SK-N-SH (cell line): ENCODE measurements around the gene THUMPD2. TPM values are rescaled to one million over a fixed set of nuclear protein-coding genes. Genes with fewer than 3 reads are reported as not detected.

Source experiments
- CTCF ChIA-PET: fragments of 300-600, 350-600 bp; formaldehyde crosslinking; extraction: SDS; loops from one replicate; lab custom pipeline; 2021; lab: Yijun Ruan, JAX
- POLR2A ChIA-PET: fragments of 350-600 bp; sonication (Branson Sonifier 250); formaldehyde crosslinking; extraction: SDS; loops from one replicate; lab custom pipeline; 2020; ENCODE audit warnings: antibody characterized with exemption, inconsistent platforms; lab: Yijun Ruan, JAX
- DNase-seq: peaks from one replicate; pipeline ENCODE4 v3.0.0; 2012
- H2AFZ ChIP-seq: fragments of 200-600 bp; sonication (generic); 2 replicates; pipeline ENCODE4 v1.8.1; 2016; ENCODE audit warnings: antibody characterized with exemption, mild to moderate bottlenecking, low read depth
- H3F3A ChIP-seq: fragments of 200-600 bp; sonication (generic); replicated peaks from 2 replicates; pipeline ENCODE3; 2016; ENCODE audit warnings: antibody characterized with exemption, mild to moderate bottlenecking; ENCODE audit not compliant: insufficient read depth
- H3K27ac ChIP-seq, 2 experiments: fragments of 200-500 bp in 1 of 2; fragments of 200-600 bp in 1 of 2; sonication (Bioruptor generic) in 1 of 2; sonication (generic), shearing (Covaris generic) in 1 of 2; 2 replicates each; pipeline versions ENCODE4 v1.5.1 to v1.6.1; 2014 to 2016; ENCODE audit warnings: low read depth in 2 of 2, inconsistent platforms in 1 of 2, low read length in 1 of 2, mild to moderate bottlenecking in 1 of 2, mixed read lengths in 1 of 2
- H3K27me3 ChIP-seq: fragments of 200-600 bp; sonication (generic), shearing (Covaris generic); 2 replicates; pipeline ENCODE4 v1.6.1; 2016; ENCODE audit warnings: mixed run types; ENCODE audit not compliant: insufficient read depth
- H3K36me3 ChIP-seq, 2 experiments: fragments of 200-500 bp in 1 of 2; fragments of 200-600 bp in 1 of 2; sonication (Bioruptor generic) in 1 of 2; sonication (generic) in 1 of 2; replicated peaks in 1 of 2; 2 replicates each; pipeline versions ENCODE3 to v1.5.1; 2014 to 2016; ENCODE audit warnings: low read length in 1 of 2, mild to moderate bottlenecking in 1 of 2; ENCODE audit not compliant: insufficient read depth in 2 of 2, control insufficient read depth in 1 of 2
- H3K4me1 ChIP-seq, 2 experiments: fragments of 200-500 bp in 1 of 2; fragments of 200-600 bp in 1 of 2; sonication (Bioruptor generic) in 1 of 2; sonication (generic), shearing (Covaris generic) in 1 of 2; 2 replicates each; pipeline versions ENCODE4 v1.5.1 to v1.6.1; 2014 to 2016; ENCODE audit warnings: low read depth in 1 of 2, low read length in 1 of 2, mixed run types in 1 of 2; ENCODE audit not compliant: insufficient read depth in 2 of 2, control insufficient read depth in 1 of 2
- H3K4me2 ChIP-seq: fragments of 200-600 bp; sonication (generic), shearing (Covaris generic); 2 replicates; pipeline ENCODE4 v1.6.1; 2017; ENCODE audit warnings: mixed run types
- H3K4me3 ChIP-seq, 2 experiments: fragments of 200-500 bp in 1 of 2; fragments of 200-600 bp in 1 of 2; sonication (Bioruptor generic) in 1 of 2; sonication (generic), shearing (Covaris generic) in 1 of 2; 2 replicates each; pipeline versions ENCODE4 v1.5.1 to v1.8.1; 2014 to 2016; ENCODE audit warnings: low read depth in 2 of 2, inconsistent platforms in 1 of 2, low read length in 1 of 2, mild to moderate bottlenecking in 1 of 2, mixed read lengths in 1 of 2, moderate library complexity in 1 of 2
- H3K79me2 ChIP-seq: fragments of 200-600 bp; sonication (generic); 2 replicates; pipeline ENCODE4 v1.8.1; 2017; ENCODE audit warnings: mild to moderate bottlenecking; ENCODE audit not compliant: insufficient read depth
- H3K9ac ChIP-seq: fragments of 200-600 bp; sonication (generic); 2 replicates; pipeline ENCODE4 v1.6.1; 2017; ENCODE audit warnings: mixed run types
- H3K9me2 ChIP-seq: fragments of 200-600 bp; sonication (generic); 2 replicates; pipeline ENCODE4 v1.6.1; 2017; ENCODE audit warnings: mixed run types
- H3K9me3 ChIP-seq: fragments of 200-600 bp; sonication (generic); 2 replicates; pipeline ENCODE4 v1.6.1; 2017; ENCODE audit warnings: mixed run types, mild to moderate bottlenecking, moderate library complexity
- H4K20me1 ChIP-seq: fragments of 200-600 bp; sonication (generic); 2 replicates; pipeline ENCODE4 v1.6.1; 2017; ENCODE audit warnings: mild to moderate bottlenecking, mixed run types; ENCODE audit not compliant: insufficient read depth
- CHD2 ChIP-seq: fragments of 150-350 bp; IDR thresholded peaks from 2 replicates; pipeline ENCODE4 v1.6.1; 2018; ENCODE audit warnings: low read length; ENCODE audit not compliant: partially characterized antibody
- CTCF ChIP-seq: fragments of 200-600 bp; sonication (generic); IDR thresholded peaks from 2 replicates; pipeline ENCODE4 v1.6.1; 2017; ENCODE audit warnings: antibody characterized with exemption, mild to moderate bottlenecking, moderate library complexity
- EZH2phosphoT487 ChIP-seq: fragments of 200-600 bp; sonication (generic); IDR thresholded peaks from 2 replicates; pipeline ENCODE4 v1.6.1; 2017; ENCODE audit warnings: low read depth, mixed run types, mild to moderate bottlenecking, antibody characterized with exemption, moderate library complexity, borderline replicate concordance
- FOSL2 ChIP-seq: IDR thresholded peaks from 2 replicates; pipeline ENCODE4 v1.4.0; 2012; ENCODE audit warnings: low read depth, mild to moderate bottlenecking, moderate library complexity, borderline replicate concordance
- FOXJ3 ChIP-seq: sonication (generic); formaldehyde crosslinking; IDR thresholded peaks from 2 replicates; pipeline ENCODE4 v1.5.1; 2020; ENCODE audit warnings: mild to moderate bottlenecking, missing genetic modification reagents
- GABPA ChIP-seq: IDR thresholded peaks from 2 replicates; pipeline ENCODE4 v1.4.0; 2012; ENCODE audit warnings: low read depth, mild to moderate bottlenecking
- GATA2 ChIP-seq: sonication (generic); formaldehyde crosslinking; IDR thresholded peaks from 2 replicates; pipeline ENCODE4 v1.5.0; 2020; ENCODE audit warnings: mild to moderate bottlenecking, missing genetic modification reagents
- IRF3 ChIP-seq: fragments of 150-350 bp; IDR thresholded peaks from 2 replicates; pipeline ENCODE4 v1.6.1; 2016; ENCODE audit warnings: mild to moderate bottlenecking, low read depth, low read length
- NRF1 ChIP-seq: IDR thresholded peaks from 2 replicates; pipeline ENCODE4 v1.6.1; 2012; ENCODE audit warnings: low read depth, mild to moderate bottlenecking, low read length
- PBX3 ChIP-seq: IDR thresholded peaks from 2 replicates; pipeline ENCODE4; 2012
- POLR2AphosphoS5 ChIP-seq: IDR thresholded peaks from 2 replicates; pipeline ENCODE4 v1.6.1; 2012; ENCODE audit warnings: low read depth, low read length
- RAD21 ChIP-seq: IDR thresholded peaks from 2 replicates; pipeline ENCODE4 v1.6.1; 2012; ENCODE audit warnings: mild to moderate bottlenecking, low read length
- RCOR1 ChIP-seq: fragments of 150-350 bp; IDR thresholded peaks from 2 replicates; pipeline ENCODE4 v1.6.1; 2017; ENCODE audit warnings: antibody characterized with exemption, low read length
- SMC3 ChIP-seq: IDR thresholded peaks from 2 replicates; pipeline ENCODE4 v1.6.1; 2012; ENCODE audit warnings: low read depth, low read length, improper control_type of control experiment
- TAF1 ChIP-seq: IDR thresholded peaks from 2 replicates; pipeline ENCODE4 v1.6.1; 2012; ENCODE audit warnings: low read depth, mild to moderate bottlenecking, low read length, moderate library complexity, borderline replicate concordance
- USF2 ChIP-seq: fragments of 150-350 bp; IDR thresholded peaks from 2 replicates; pipeline ENCODE4 v1.6.1; 2017; ENCODE audit warnings: antibody characterized with exemption, low read length, low read depth, borderline replicate concordance
- YY1 ChIP-seq: IDR thresholded peaks from 2 replicates; pipeline ENCODE4 v1.4.0; 2012; ENCODE audit warnings: low read depth, mild to moderate bottlenecking
- ZBTB33 ChIP-seq: IDR thresholded peaks from 2 replicates; pipeline ENCODE4 v1.4.0; 2012; ENCODE audit warnings: low read depth, borderline replicate concordance
- WGBS: methylation state at CpG from one replicate; pipeline ENCODE4 v1.1.6; 2017; ENCODE audit warnings: low lambda C conversion rate; 5-methylcytosine and 5-hydroxymethylcytosine counted together
- polyA plus RNA-seq, 3 experiments: library from polyadenylated mRNA; depleted of rRNA; stranded (reverse); fragments of >200 nt; gene quantifications; 2 replicates each; pipeline ENCODE4 v1.2.3, GENCODE V29; 2012

Gene THUMPD2
- polyA plus RNA-seq, 1 of the 3 experiments (the other 2 are of a cell fraction), result 5.3 TPM

GRCh38 chr2:39717067-39717466 is 62.0 kb downstream of the THUMPD2 start:
- no peaks in the 10 kb centered on the region for H3K9me3 ChIP-seq
- no peaks in the 10 kb centered on the region for H4K20me1 ChIP-seq
- no peaks in the 10 kb centered on the region for H3K79me2 ChIP-seq
- H3K4me1 ChIP-seq, result peaks cover 0 to 3% of the 10 kb centered on the region in 2 experiments; a peak in 2 of 4 replicates
- H3K27ac ChIP-seq, result no peak overlapping the region
- no peak for DNase-seq
- no peaks in the 10 kb centered on the region for H3K9me2 ChIP-seq
- no peaks in the 10 kb centered on the region for H3K36me3 ChIP-seq
- ChIA-PET POLR2A (no interaction called here), CTCF (interaction anchor here (1.0 to 10.8 kb wide), 2 partner anchors 12 to 19 kb away, joined by 3 to 88 read pairs; no protein-coding TSS in a partner anchor)
- no peak overlapping the region for H3K9ac ChIP-seq
- H2AFZ ChIP-seq, result no peak overlapping the region
- no peak for TF ChIP-seq ZBTB33
- TF ChIP-seq IRF3, result no peak
- TF ChIP-seq GATA2 (CRISPR knock-in tag), result no peak
- TF ChIP-seq CTCF, result no peak
- TF ChIP-seq FOSL2, result no peak
- no peak for TF ChIP-seq POLR2AphosphoS5
- no peak for TF ChIP-seq EZH2phosphoT487
- TF ChIP-seq USF2, result no peak
- no peak for TF ChIP-seq SMC3
- no peak for TF ChIP-seq PBX3
- no peak for TF ChIP-seq GABPA
- no peak for TF ChIP-seq RCOR1
- TF ChIP-seq YY1, result no peak
- no peak for TF ChIP-seq RAD21
- no peak for TF ChIP-seq FOXJ3 (CRISPR knock-in tag)
- TF ChIP-seq NRF1, result no peak
- no peak for TF ChIP-seq CHD2
- TF ChIP-seq TAF1, result no peak
- no peaks in the 10 kb centered on the region for H3K27me3 ChIP-seq
- no peak overlapping the region for H3K4me3 ChIP-seq
- no peak overlapping the region for H3K4me2 ChIP-seq
- 91% methylated on average over 12 of the region's 12 CpGs for WGBS
- no peaks in the 10 kb centered on the region for H3F3A ChIP-seq
